22Rv1 (cell line): Measurements from ENCODE around the gene PTPRG.

ENCODE experiments used
- H3K27ac ChIP-seq: fragments of 450-650 bp; 2 replicates; pipeline ENCODE4 v1.5.1; 2017
- CTCF ChIP-seq: fragments of 450-650 bp; IDR thresholded peaks from 2 replicates; pipeline ENCODE4 v1.5.1; 2017; ENCODE audit warnings: mild to moderate bottlenecking
- ZFX ChIP-seq: fragments of 450-650 bp; IDR thresholded peaks from 2 replicates; pipeline ENCODE4 v1.6.1; 2017; ENCODE audit warnings: antibody characterized with exemption, borderline replicate concordance

PTPRG gene

GRCh38 chr3:61571516-61572336 lies 10.4 kb downstream of the PTPRG start:
- H3K27ac ChIP-seq = no peak overlapping the region
- no peak for TF ChIP-seq ZFX
- no peak for TF ChIP-seq CTCF

GRCh38 chr3:61572879-61573278 lies 11.5 kb downstream of the PTPRG start:
- H3K27ac ChIP-seq = no peak overlapping the region
- TF ChIP-seq ZFX (no peak), CTCF (no peak)

- no peak overlapping the region for H3K27ac ChIP-seq
- TF ChIP-seq ZFX (no peak), CTCF (no peak)
Measured at GRCh38 chr3:61573441-61573840, 12.1 kb downstream of the PTPRG start.

- no peak overlapping the region for H3K27ac ChIP-seq
- TF ChIP-seq CTCF (no peak), ZFX (no peak)
Measured at GRCh38 chr3:61574854-61575253, 13.5 kb downstream of the PTPRG start.

- H3K27ac ChIP-seq = no peak overlapping the region
- no peak for TF ChIP-seq ZFX
- no peak for TF ChIP-seq CTCF
Measured at GRCh38 chr3:61575893-61576292, 14.5 kb downstream of the PTPRG start.

- H3K27ac ChIP-seq = no peak overlapping the region
- TF ChIP-seq CTCF (no peak), ZFX (no peak)
Measured at GRCh38 chr3:61577760-61578159, 16.4 kb downstream of the PTPRG start.

GRCh38 chr3:61578667-61579367 lies 17.4 kb downstream of the PTPRG start:
- H3K27ac ChIP-seq = no peak overlapping the region
- TF ChIP-seq ZFX (no peak), CTCF (no peak)
